GM23248 (cell line): ENCODE measurements around the gene BBIP1. TPM values are rescaled to one million over a fixed set of nuclear protein-coding genes. Genes with fewer than 3 reads are reported as not detected.

Experiments used
- DNase-seq: peaks from one replicate; pipeline ENCODE4 v3.0.0-alpha.2; 2015
- H2AFZ ChIP-seq: fragments of 200-600 bp; sonication (generic); 2 replicates; pipeline ENCODE4 v1.6.1; 2016; ENCODE audit warnings: antibody characterized with exemption
- H3F3A ChIP-seq: fragments of 200-600 bp; sonication (generic); 2 replicates; pipeline ENCODE4 v1.6.1; 2016; ENCODE audit warnings: mild to moderate bottlenecking, antibody characterized with exemption, mixed run types; ENCODE audit not compliant: insufficient read depth
- H3K27ac ChIP-seq: fragments of 200-600 bp; sonication (generic); 2 replicates; pipeline ENCODE4 v1.5.1; 2016; ENCODE audit warnings: mild to moderate bottlenecking
- H3K27me3 ChIP-seq: fragments of 200-600 bp; sonication (generic); replicated peaks from 2 replicates; pipeline ENCODE4 v1.6.1; 2016; ENCODE audit warnings: mild to moderate bottlenecking; ENCODE audit not compliant: insufficient read depth
- H3K36me3 ChIP-seq: fragments of 200-600 bp; sonication (generic); 2 replicates; pipeline ENCODE4 v1.6.1; 2016; ENCODE audit warnings: low read depth, mild to moderate bottlenecking
- H3K4me1 ChIP-seq: fragments of 200-600 bp; sonication (generic); 2 replicates; pipeline ENCODE4 v1.6.1; 2016; ENCODE audit warnings: mild to moderate bottlenecking; ENCODE audit not compliant: insufficient read depth
- H3K4me2 ChIP-seq: fragments of 200-600 bp; sonication (generic); one replicate; pipeline ENCODE4 v1.6.1; 2016; ENCODE audit warnings: mild to moderate bottlenecking; ENCODE audit not compliant: unreplicated experiment
- H3K4me3 ChIP-seq: fragments of 200-600 bp; sonication (generic); 2 replicates; pipeline ENCODE4 v1.5.1; 2016; ENCODE audit warnings: mild to moderate bottlenecking
- H3K79me2 ChIP-seq: fragments of 200-600 bp; sonication (generic); 2 replicates; pipeline ENCODE4 v1.6.1; 2016; ENCODE audit warnings: mild to moderate bottlenecking; ENCODE audit not compliant: insufficient read depth
- H3K9ac ChIP-seq: fragments of 200-600 bp; sonication (generic); 2 replicates; pipeline ENCODE4 v1.6.1; 2016; ENCODE audit warnings: mild to moderate bottlenecking
- H3K9me2 ChIP-seq: fragments of 200-600 bp; sonication (generic); 2 replicates; pipeline ENCODE4 v1.6.1; 2016; ENCODE audit warnings: mixed run types, mild to moderate bottlenecking, moderate library complexity; ENCODE audit not compliant: insufficient read depth
- H3K9me3 ChIP-seq: fragments of 200-600 bp; sonication (generic); one replicate; pipeline ENCODE4 v1.6.1; 2017; ENCODE audit warnings: low read depth
- H4K20me1 ChIP-seq: fragments of 200-600 bp; sonication (generic); 2 replicates; pipeline ENCODE4 v1.6.0; 2016; ENCODE audit not compliant: insufficient read depth
- EZH2 ChIP-seq: fragments of 200-600 bp; sonication (generic); IDR thresholded peaks from 2 replicates; pipeline ENCODE4 v1.6.1; 2018; ENCODE audit warnings: antibody characterized with exemption, mild to moderate bottlenecking; ENCODE audit not compliant: insufficient read depth, poor library complexity, severe bottlenecking
- EZH2phosphoT487 ChIP-seq: fragments of 200-600 bp; sonication (generic); IDR thresholded peaks from 2 replicates; pipeline ENCODE4 v1.6.1; 2018; ENCODE audit warnings: antibody characterized with exemption, moderate library complexity, mild to moderate bottlenecking, low read depth; ENCODE audit not compliant: insufficient read depth
- WGBS, 2 experiments: methylation state at CpG; one replicate each; pipeline ENCODE4 v1.1.6; 2015 to 2017; ENCODE audit warnings: low lambda C conversion rate in 2 of 2, low coverage in 1 of 2; ENCODE audit errors: missing lambda C conversion rate in 2 of 2; 5-methylcytosine and 5-hydroxymethylcytosine counted together
- in situ Hi-C: fragments of 300-500 bp; cut with MboI; formaldehyde crosslinking; loops from 2 replicates; pipeline ENCODE4 v1.15.0; 2020
- polyA plus RNA-seq: library from polyadenylated mRNA; unstranded; fragments of >200 nt; fragmentation: Nextera tagmentation; extraction: Ambion mirVana; gene quantifications from 2 replicates; pipeline ENCODE4 v1.2.1, GENCODE V29; 2016
- total RNA-seq: library from RNA; depleted of rRNA; stranded (reverse); fragments of >200 nt; shearing (Covaris generic); gene quantifications from 2 replicates; pipeline ENCODE4 v1.2.3, GENCODE V29; 2014

Gene BBIP1
- total and polyA plus RNA-seq, 2 experiments from 2014 or later, result 17.3 to 44.4 TPM

DNA sequence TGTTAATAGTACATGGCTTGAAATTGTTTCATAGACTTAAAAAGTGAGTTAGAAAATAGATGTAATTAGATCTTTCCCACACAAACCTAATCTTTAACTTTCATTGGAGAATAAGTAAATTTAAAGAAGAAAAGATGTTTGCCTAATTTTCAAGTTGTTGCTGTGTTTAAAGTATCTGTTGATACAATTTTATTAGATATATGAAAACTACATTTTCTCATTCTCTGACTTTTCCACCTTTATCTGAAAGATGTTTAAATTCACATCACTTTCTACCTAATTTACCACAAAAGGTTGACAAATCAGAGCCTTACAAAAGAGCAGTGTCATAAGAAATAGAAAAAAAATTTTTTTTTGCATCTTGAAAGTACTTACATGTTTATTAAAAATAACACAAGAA, 46.2 kb upstream of the BBIP1 start:
- Histone ChIP-seq H2AFZ (no peak overlapping the region), H3K79me2 (peaks cover 100% of the 10 kb centered on the region), H3K27me3 (no peaks in the 10 kb centered on the region), H4K20me1 (peaks cover 21% of the 10 kb centered on the region), H3K4me1 (peaks cover 19% of the 10 kb centered on the region), H3K9me2 (no peaks in the 10 kb centered on the region), H3F3A (peaks cover 4% of the 10 kb centered on the region; the same call in 1 of the 2 replicates), H3K27ac (no peak overlapping the region), H3K36me3 (no peaks in the 10 kb centered on the region; the same call in 1 of the 2 replicates), H3K4me3 (no peak overlapping the region), H3K9me3 (no peaks in the 10 kb centered on the region), H3K4me2 (no peak overlapping the region), H3K9ac (no peak overlapping the region)
- no peak for TF ChIP-seq EZH2
- TF ChIP-seq EZH2phosphoT487, result no peak
- in situ Hi-C loops, result no loop called here
- no peak for DNase-seq

DNA sequence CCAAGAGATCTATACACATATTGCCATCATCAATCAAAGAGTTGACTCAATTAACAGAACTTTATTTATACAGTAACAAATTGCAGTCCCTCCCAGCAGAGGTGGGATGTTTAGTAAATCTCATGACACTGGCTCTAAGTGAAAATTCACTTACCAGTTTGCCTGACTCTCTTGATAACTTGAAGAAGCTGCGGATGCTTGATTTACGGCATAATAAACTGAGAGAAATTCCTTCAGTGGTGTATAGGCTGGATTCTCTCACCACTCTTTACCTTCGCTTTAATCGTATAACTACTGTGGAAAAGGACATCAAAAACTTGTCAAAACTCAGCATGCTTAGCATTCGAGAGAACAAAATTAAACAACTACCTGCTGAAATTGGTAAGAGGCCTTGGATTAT, 45.7 kb upstream of the BBIP1 start:
- H3K9me3 ChIP-seq, result no peaks in the 10 kb centered on the region
- WGBS, 2 experiments, result 98 to 99% methylated on average over 5 of the region's 5 CpGs

DNA sequence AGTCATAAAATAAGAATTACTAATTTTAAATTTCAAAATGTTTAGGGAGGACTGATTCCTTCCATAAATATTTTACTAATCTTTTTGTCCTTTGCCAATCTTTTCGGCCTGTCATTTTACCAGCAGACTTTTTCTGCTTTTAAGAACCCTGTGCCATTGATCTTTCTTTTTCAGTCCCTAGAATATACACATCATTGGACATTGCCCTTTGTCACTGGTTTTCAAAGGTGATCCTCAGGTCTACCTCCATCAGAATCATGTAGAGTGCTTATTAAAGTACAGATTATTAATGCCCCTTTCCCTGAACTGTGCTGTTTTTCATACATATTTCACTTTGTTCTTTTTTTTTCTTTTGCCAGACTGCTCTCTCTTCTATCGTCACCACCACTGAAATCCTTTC, 44.2 kb upstream of the BBIP1 start:
- in situ Hi-C loops, result no loop called here
- Histone ChIP-seq H3F3A (peaks cover 8% of the 10 kb centered on the region; the same call in 1 of the 2 replicates), H3K4me3 (no peak overlapping the region), H3K4me2 (no peak overlapping the region), H3K36me3 (no peaks in the 10 kb centered on the region), H3K27me3 (no peaks in the 10 kb centered on the region), H4K20me1 (peaks cover 29% of the 10 kb centered on the region), H3K9ac (no peak overlapping the region), H3K27ac (no peak overlapping the region), H3K9me3 (no peaks in the 10 kb centered on the region), H3K79me2 (peaks cover 100% of the 10 kb centered on the region), H2AFZ (no peak overlapping the region), H3K4me1 (peaks cover 30% of the 10 kb centered on the region), H3K9me2 (no peaks in the 10 kb centered on the region)
- no peak for TF ChIP-seq EZH2
- TF ChIP-seq EZH2phosphoT487, result no peak
- WGBS, 2 experiments, result 94 to 98% methylated on average over 2 of the region's 2 CpGs
- no peak for DNase-seq

More for the DNA sequence above, 45.7 kb upstream of the BBIP1 start:
- Histone ChIP-seq H3K4me2 (no peak overlapping the region), H2AFZ (no peak overlapping the region), H3K79me2 (peaks cover 100% of the 10 kb centered on the region), H3K27me3 (no peaks in the 10 kb centered on the region), H3F3A (peaks cover 8% of the 10 kb centered on the region; the same call in 1 of the 2 replicates), H3K27ac (no peak overlapping the region), H3K9ac (no peak overlapping the region), H3K9me2 (no peaks in the 10 kb centered on the region), H3K4me3 (no peak overlapping the region), H3K36me3 (no peaks in the 10 kb centered on the region; the same call in 1 of the 2 replicates), H3K4me1 (peaks cover 25% of the 10 kb centered on the region), H4K20me1 (peaks cover 26% of the 10 kb centered on the region)
- in situ Hi-C loops, result no loop called here
- no peak for DNase-seq
- TF ChIP-seq EZH2phosphoT487 (no peak), EZH2 (no peak)

DNA sequence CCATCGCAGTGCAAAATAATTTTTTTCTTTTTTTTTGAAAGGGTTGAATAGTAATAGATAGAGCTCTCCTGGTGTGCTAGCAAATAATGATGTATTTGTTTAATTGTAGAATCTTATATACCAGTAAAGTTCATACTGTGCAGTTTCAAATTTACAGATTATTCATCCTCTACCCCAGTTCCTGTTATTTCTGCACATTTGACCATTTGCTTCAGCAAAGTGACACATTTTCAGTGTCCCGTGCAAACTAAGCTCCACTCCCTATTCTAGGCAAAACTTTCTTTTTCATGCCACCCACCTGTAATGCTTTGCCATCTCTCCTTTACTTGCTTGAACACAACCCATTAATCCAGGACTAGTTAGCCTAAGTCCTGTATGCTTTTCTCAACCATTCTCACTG, 43.5 kb upstream of the BBIP1 start:
- Histone ChIP-seq H3K4me2 (no peak overlapping the region), H3F3A (peaks cover 8% of the 10 kb centered on the region; the same call in 1 of the 2 replicates), H3K4me1 (peaks cover 30% of the 10 kb centered on the region), H3K27ac (no peak overlapping the region), H3K79me2 (peaks cover 100% of the 10 kb centered on the region), H3K27me3 (no peaks in the 10 kb centered on the region), H2AFZ (no peak overlapping the region), H3K9me3 (no peaks in the 10 kb centered on the region), H3K9ac (no peak overlapping the region), H3K4me3 (no peak overlapping the region), H3K36me3 (no peaks in the 10 kb centered on the region), H3K9me2 (no peaks in the 10 kb centered on the region), H4K20me1 (peaks cover 25% of the 10 kb centered on the region)
- TF ChIP-seq EZH2, result no peak
- TF ChIP-seq EZH2phosphoT487, result no peak
- no peak for DNase-seq
- in situ Hi-C loops, result no loop called here
- WGBS, 2 experiments, result 98 to 99% methylated on average over 2 of the region's 2 CpGs

DNA sequence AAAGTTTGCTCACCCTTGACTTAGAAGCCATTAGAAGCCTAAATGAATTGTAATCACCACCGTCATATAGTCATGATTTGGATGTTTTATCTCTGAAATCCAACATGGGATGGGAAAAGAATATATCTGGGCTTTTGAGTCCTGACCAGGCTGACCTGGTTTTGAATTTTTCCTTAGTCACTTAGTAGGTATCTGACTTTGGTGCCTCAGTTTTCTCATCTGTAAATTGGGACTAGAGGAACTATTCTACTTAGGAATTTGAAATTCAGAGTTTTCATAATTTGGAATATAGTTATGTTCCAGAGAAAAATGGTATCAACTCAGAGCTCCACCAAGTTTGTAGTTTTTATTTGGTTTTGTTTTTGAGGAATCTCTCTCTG, 41.3 kb upstream of the BBIP1 start:
- H4K20me1 ChIP-seq, result peaks cover 29% of the 10 kb centered on the region
- DNase-seq, result no peak
- no peaks in the 10 kb centered on the region for H3K27me3 ChIP-seq
- H3K79me2 ChIP-seq, result peaks cover 100% of the 10 kb centered on the region
- WGBS, 2 experiments, result 96 to 100% methylated on average over 1 of the region's 1 CpG
- no peak overlapping the region for H2AFZ ChIP-seq
- H3K36me3 ChIP-seq, result no peaks in the 10 kb centered on the region
- H3K4me3 ChIP-seq, result no peak overlapping the region
- H3K9me2 ChIP-seq, result no peaks in the 10 kb centered on the region
- in situ Hi-C loops, result no loop called here
- no peak overlapping the region for H3K27ac ChIP-seq
- H3K9ac ChIP-seq, result no peak overlapping the region
- TF ChIP-seq EZH2, result no peak
- no peak for TF ChIP-seq EZH2phosphoT487
- no peak overlapping the region for H3K4me2 ChIP-seq
- peaks cover 8% of the 10 kb centered on the region; the same call in 1 of the 2 replicates for H3F3A ChIP-seq
- no peaks in the 10 kb centered on the region for H3K9me3 ChIP-seq
- H3K4me1 ChIP-seq, result peaks cover 12% of the 10 kb centered on the region
